GM21360 (cell line): ENCODE results near the gene DUSP12.
"Not testable (repeated sequence)": the region's sequence is repeated elsewhere in the genome, so short reads cannot be mapped to it uniquely, and the experiment has no call there.

ENCODE experiments used
- ATAC-seq: cut with Tn5 transposase; IDR thresholded peaks from one replicate; pipeline ENCODE4 v1.9.1; 2021; ENCODE audit warnings: mild to moderate bottlenecking, moderate library complexity; ENCODE audit not compliant: unreplicated experiment

Gene DUSP12

GRCh38 chr1:161749509-161750407, at the start of gene DUSP12:
Gene DUSP12 (plus strand): TSS chr1:161749786. CDS start chr1:161749802, 16 bp downstream.
- peak; percentile 91 for ATAC-seq

- no peak for ATAC-seq
These were observed 47.3 kb upstream of the DUSP12 start for GRCh38 chr1:161702250-161702649.

- ATAC-seq: no peak
These were observed 44.0 kb upstream of the DUSP12 start for GRCh38 chr1:161705537-161705936.

GRCh38 chr1:161706113-161706481, 43.5 kb upstream of the DUSP12 start:
- ATAC-seq: no peak

GRCh38 chr1:161706482-161707347, 42.9 kb upstream of the DUSP12 start, which contains the start of gene FCRLA:
Gene FCRLA (plus strand): TSS chr1:161707229. CDS start chr1:161707265, 36 bp downstream.
- ATAC-seq: peak; percentile 61

- ATAC-seq: peak; percentile 1
These were observed 42.1 kb upstream of the DUSP12 start for GRCh38 chr1:161707503-161707902.

GRCh38 chr1:161709373-161709772, 40.2 kb upstream of the DUSP12 start:
- no peak for ATAC-seq

GRCh38 chr1:161710560-161710959, 39.0 kb upstream of the DUSP12 start:
- ATAC-seq: no peak

GRCh38 chr1:161718559-161719324, 30.8 kb upstream of the DUSP12 start:
- peak; percentile 44 for ATAC-seq

GRCh38 chr1:161719325-161719611, 30.3 kb upstream of the DUSP12 start:
- ATAC-seq: peak; percentile 48

GRCh38 chr1:161720422-161720821, 29.2 kb upstream of the DUSP12 start:
- ATAC-seq: no peak

- ATAC-seq: no peak
These were observed 28.4 kb upstream of the DUSP12 start, which contains the start of gene FCRLB for GRCh38 chr1:161720956-161721737. Gene FCRLB (plus strand): TSS chr1:161721544. CDS start chr1:161722673, 1,129 bp downstream.

GRCh38 chr1:161721738-161722343, 27.7 kb upstream of the DUSP12 start:
- ATAC-seq: no peak

GRCh38 chr1:161722406-161722805, 27.2 kb upstream of the DUSP12 start:
- ATAC-seq: no peak

GRCh38 chr1:161723459-161724141, 26.0 kb upstream of the DUSP12 start:
- ATAC-seq: no peak

GRCh38 chr1:161725258-161725907, 24.2 kb upstream of the DUSP12 start:
- not testable (repeated sequence) for ATAC-seq

GRCh38 chr1:161725908-161726472, 23.6 kb upstream of the DUSP12 start:
- peak; percentile 14 for ATAC-seq
